Effector memory CD8-positive, alpha-beta T cell (primary cell): Measurements from ENCODE around the gene PLP2.

ENCODE experiments used
- ATAC-seq: fragments of 150-1000 bp; cut with Tn5 transposase; replicated peaks from 2 replicates; pipeline ENCODE4 v1.10.0; 2021; ENCODE audit warnings: mild to moderate bottlenecking, moderate library complexity
- DNase-seq, 3 experiments: peaks; one replicate each; pipeline ENCODE4 v3.0.0; 2021
- H3K27ac Mint-ChIP-seq, 2 donors: one replicate each; pipeline ENCODE4 v1.8.0; 2022; ENCODE audit warnings: mild to moderate bottlenecking in 2 of 2, mixed read lengths in 2 of 2, moderate library complexity in 2 of 2
- H3K27me3 Mint-ChIP-seq, 2 donors: one replicate each; pipeline ENCODE4 v1.8.0; 2022; ENCODE audit warnings: mixed read lengths in 2 of 2
- H3K36me3 Mint-ChIP-seq: one replicate; pipeline ENCODE4 v1.8.0; 2022; ENCODE audit warnings: mild to moderate bottlenecking, moderate library complexity, mixed read lengths; ENCODE audit not compliant: insufficient read depth
- H3K4me1 Mint-ChIP-seq, 2 donors: one replicate each; pipeline ENCODE4 v1.8.0; 2022; ENCODE audit warnings: low read depth in 2 of 2, mixed read lengths in 2 of 2
- H3K4me3 Mint-ChIP-seq, 2 donors: one replicate each; pipeline ENCODE4 v1.8.0; 2022; ENCODE audit warnings: mild to moderate bottlenecking in 2 of 2, mixed read lengths in 2 of 2, moderate library complexity in 2 of 2
- H3K9me3 Mint-ChIP-seq, 2 donors: one replicate each; pipeline ENCODE4 v1.8.0; 2022; ENCODE audit warnings: mixed read lengths in 2 of 2

The PLP2 gene

DNA sequence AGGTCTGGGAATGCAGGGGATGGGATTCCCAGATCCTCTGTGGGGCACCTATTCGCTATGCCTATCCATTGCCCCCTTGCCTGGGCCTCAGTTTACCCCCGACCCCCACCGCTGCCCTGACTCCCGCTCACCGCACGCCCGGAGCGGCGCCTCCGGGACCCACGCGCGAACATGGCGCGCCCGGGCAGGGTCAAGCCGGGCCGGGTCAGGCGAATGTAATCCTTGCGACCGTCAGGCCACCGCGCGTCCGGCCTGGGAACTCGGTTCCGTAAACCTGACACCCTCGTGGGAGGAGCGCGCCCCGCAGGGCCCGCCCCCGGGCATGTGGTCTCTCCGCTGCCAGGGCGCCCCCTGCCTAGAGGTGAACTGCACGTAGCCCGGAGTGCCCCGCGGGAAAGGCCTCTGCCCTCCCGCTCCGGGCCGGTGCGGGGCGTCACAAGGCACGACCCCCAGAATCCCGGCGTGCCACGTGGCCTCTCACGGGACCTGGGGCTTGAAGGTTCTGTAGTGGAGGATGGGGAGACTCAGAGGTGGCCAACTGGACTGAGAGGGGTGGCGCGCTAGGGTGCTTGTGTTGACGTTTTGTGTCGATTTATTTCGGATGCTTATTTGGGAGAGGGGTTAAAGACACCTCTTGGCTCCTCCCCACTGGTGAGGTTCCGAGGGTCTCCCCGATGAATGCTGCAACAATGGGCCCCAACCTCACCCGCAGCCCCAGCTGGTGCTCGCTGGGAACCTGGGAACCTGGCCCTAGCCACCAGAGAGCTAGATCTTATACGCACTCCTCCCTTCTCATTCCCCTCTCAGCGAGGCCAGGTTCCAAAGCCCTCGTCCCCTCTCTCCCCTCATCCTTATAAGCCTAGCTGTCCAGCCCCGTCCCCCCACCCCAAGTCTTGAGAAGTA, 14.7 kb downstream of the PLP2 start, which contains the start of gene PRICKLE3:
TSS of gene PRICKLE3 (minus strand) at position 249 of the 903 bp plus-strand sequence. CDS start at position 173, 76 bp downstream.
- peaks cover 12 to 22% of the 10 kb centered on the region in 2 donors for H3K4me1 Mint-ChIP-seq
- no peaks in the 10 kb centered on the region for H3K9me3 Mint-ChIP-seq
- peak within 1 kb of the TSS; percentile 77 to 81 for H3K4me3 Mint-ChIP-seq
- no peaks in the 10 kb centered on the region for H3K27me3 Mint-ChIP-seq
- ATAC-seq (peak; percentile 26), DNase-seq (peak; percentile 55 to 64 (median 57))
- H3K27ac Mint-ChIP-seq, result peak within 1 kb of the TSS; percentile 52 to 68
- peaks cover 17% of the 10 kb centered on the region for H3K36me3 Mint-ChIP-seq

DNA sequence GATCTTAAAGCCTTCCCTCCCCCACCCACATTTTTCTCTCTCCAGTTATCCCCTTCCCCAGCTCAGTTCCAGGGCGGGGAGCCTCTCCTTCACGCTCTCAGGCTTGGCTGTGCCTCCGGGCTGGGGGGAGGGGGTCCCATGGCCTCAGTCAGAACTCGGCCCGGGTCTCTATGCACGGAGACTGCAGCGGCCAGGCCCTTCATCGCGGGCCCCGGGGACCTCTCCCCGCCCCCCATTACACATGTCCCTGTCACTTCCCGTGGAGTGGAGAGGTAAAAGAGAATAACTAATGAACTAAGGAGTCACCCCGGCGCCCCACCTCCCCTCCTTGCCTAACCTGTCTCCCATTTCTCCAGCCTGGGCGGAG, 15.3 kb downstream of the PLP2 start:
- ATAC-seq, result no peak
- Mint-ChIP-seq H3K36me3 (peaks cover 17% of the 10 kb centered on the region), H3K27me3 (no peaks in the 10 kb centered on the region), H3K4me1 (peaks cover 12 to 23% of the 10 kb centered on the region in 2 donors), H3K9me3 (no peaks in the 10 kb centered on the region), H3K27ac (peak overlapping the region; percentile 52 to 68), H3K4me3 (peak overlapping the region; percentile 77 to 81)
- no peak for DNase-seq

DNA sequence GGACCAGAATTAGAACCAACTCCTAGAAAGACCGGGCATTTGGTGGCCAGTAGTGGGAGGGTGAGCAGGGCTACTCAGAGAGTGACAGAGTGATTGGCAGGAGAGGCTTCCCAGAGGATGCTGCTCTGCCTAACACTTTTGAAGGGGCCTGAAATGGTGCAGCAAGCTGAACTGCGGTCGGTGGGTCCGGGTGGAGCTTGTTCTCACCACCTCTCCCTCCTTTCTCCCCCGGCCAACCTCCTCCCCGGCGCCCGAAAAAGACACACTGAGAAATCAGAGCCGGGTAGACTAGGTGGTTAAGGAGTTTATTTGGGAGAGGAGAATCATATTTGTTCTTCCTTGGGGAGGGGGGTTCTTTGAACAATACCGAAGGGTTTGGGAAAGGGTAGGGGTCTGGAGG, 15.8 kb downstream of the PLP2 start:
- peaks cover 12 to 23% of the 10 kb centered on the region in 2 donors for H3K4me1 Mint-ChIP-seq
- H3K36me3 Mint-ChIP-seq, result peaks cover 12% of the 10 kb centered on the region
- H3K4me3 Mint-ChIP-seq, result peak overlapping the region in 1 of 2 donors; percentile 77
- DNase-seq, result no peak
- no peak for ATAC-seq
- no peaks in the 10 kb centered on the region for H3K27me3 Mint-ChIP-seq
- H3K9me3 Mint-ChIP-seq, result no peaks in the 10 kb centered on the region
- H3K27ac Mint-ChIP-seq, result no peak overlapping the region

DNA sequence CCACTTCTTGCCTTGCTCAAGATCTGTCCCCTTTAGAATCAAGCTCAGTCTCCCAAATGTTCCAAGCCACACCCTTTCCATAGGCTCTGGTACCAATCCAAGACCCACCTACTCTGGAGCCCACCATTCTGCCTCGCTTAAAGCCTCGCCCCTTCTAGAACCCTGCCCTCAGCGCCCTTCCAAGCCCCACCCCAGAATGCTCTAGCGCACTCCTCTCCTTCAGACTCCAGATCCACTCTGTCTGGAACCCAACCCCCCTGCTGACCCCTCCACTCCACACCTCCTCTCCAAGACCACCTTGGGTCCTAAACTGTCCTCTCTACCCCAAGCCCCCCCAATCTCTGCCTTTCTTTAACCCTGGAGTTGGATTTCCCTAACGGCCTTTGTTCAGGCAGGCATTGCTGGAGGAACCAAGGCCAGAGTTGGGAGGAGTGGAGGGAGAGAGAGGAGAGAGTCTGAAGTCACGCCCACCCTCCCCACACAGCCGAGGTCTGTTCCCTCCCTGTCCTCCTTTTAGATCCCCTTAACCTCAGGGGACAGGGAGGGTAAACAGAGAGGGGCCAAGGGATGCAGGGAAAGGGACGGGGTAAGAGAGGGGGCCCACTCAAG, 16.9 kb downstream of the PLP2 start:
- Mint-ChIP-seq H3K4me3 (no peak overlapping the region), H3K36me3 (peaks cover 10% of the 10 kb centered on the region), H3K9me3 (no peaks in the 10 kb centered on the region), H3K4me1 (peaks cover 14 to 30% of the 10 kb centered on the region in 2 donors), H3K27ac (peak overlapping the region in 1 of 2 donors; percentile 66), H3K27me3 (no peaks in the 10 kb centered on the region)
- ATAC-seq (no peak), DNase-seq (no peak)

DNA sequence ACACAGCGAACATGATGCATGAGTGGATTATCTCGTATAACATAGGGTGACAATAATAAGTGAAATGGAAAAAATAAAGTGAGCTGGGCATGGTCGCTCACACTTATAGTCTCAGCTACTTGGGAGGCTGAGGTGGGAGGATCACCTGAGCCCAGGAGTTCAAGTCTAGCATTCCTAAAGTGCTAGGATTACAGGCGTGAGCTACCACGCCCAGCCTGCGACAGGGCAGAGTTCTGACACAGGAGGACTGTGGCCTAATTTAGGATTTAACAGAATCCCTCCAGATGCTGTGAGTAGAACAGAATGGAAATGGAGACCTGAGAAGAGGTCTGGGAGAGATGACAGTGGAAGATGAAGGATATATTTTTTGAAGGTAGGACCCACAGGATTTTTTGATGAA, 17.9 kb downstream of the PLP2 start:
- no peaks in the 10 kb centered on the region for H3K27me3 Mint-ChIP-seq
- DNase-seq (no peak), ATAC-seq (no peak)
- no peaks in the 10 kb centered on the region for H3K9me3 Mint-ChIP-seq
- peak overlapping the region in 1 of 2 donors; percentile 28 for H3K4me3 Mint-ChIP-seq
- peaks cover 10% of the 10 kb centered on the region for H3K36me3 Mint-ChIP-seq
- peaks cover 16 to 28% of the 10 kb centered on the region in 2 donors for H3K4me1 Mint-ChIP-seq
- no peak overlapping the region for H3K27ac Mint-ChIP-seq

DNA sequence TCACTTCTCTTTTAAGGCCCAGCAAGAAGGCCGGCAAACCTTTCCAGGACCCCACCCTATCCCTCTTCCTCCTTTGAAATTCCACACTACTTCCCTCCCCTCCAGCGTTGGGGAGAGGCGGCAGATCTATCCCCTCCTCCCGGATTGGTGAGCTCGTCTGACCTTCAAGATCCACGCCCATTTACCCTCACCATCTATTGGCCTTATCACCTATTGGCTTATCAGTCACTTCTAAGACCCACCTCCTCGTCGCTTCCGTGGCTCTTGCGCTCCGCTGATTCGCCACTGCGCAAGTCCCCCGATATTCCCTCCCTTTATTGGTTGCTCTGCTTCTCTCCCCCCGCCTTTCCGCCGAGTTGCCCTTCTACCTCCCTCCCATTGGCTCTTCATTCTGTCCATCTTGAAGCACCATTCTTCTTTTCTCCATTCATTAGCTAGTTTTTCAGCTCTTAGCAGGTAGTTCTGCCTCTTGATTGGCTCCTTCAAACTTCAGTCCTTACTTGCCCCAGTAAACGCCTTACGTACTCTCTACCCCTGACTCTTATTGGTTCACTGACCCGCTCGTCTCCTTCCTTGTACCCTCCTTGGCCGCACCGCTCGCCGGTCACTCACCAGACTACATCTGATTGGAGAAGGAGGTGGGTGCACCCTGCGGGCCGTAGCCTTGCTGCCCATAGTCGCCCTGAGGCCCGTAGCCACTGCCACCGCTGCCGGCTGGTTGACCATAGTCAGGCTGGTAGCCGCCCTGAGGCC, 19.3 kb downstream of the PLP2 start:
- peak overlapping the region; percentile 70 to 87 for H3K27ac Mint-ChIP-seq
- H3K9me3 Mint-ChIP-seq, result no peaks in the 10 kb centered on the region

DNA sequence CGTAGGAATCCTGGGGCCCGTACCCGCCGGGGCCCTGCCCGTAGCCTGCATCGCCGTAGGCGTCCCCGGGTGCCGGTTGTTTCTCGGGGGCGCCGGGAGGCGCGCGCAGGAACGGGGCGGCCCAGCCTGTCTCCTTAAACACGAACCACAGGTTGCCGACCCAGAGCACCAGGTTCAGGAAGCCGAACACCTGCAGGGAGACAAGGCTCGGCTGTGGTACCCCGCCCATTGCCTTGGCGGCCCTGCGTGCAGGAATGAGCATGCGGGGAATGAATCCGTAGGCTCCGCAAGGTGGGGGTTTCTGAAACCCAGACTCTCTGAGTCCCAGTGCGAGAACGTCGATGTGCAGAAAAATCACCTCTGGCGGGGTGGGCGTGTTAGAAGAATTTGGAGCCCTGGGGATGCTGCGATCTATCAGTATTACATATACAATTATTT, 19.9 kb downstream of the PLP2 start:
- Mint-ChIP-seq H3K4me3 (peak overlapping the region; percentile 85 to 88), H3K36me3 (peaks cover 10% of the 10 kb centered on the region), H3K4me1 (peaks cover 10 to 20% of the 10 kb centered on the region in 2 donors), H3K27me3 (no peaks in the 10 kb centered on the region), H3K9me3 (no peaks in the 10 kb centered on the region), H3K27ac (peak overlapping the region; percentile 70 to 87)
- DNase-seq (no peak), ATAC-seq (peak; percentile 14)

More for the DNA sequence above, 19.3 kb downstream of the PLP2 start:
- peaks cover 10 to 22% of the 10 kb centered on the region in 2 donors for H3K4me1 Mint-ChIP-seq
- H3K36me3 Mint-ChIP-seq, result peaks cover 10% of the 10 kb centered on the region
- peak overlapping the region; percentile 85 to 88 for H3K4me3 Mint-ChIP-seq
- DNase-seq, result peak; percentile 76 to 77 (median 76)
- ATAC-seq, result peak; percentile 84
- H3K27me3 Mint-ChIP-seq, result no peaks in the 10 kb centered on the region

DNA sequence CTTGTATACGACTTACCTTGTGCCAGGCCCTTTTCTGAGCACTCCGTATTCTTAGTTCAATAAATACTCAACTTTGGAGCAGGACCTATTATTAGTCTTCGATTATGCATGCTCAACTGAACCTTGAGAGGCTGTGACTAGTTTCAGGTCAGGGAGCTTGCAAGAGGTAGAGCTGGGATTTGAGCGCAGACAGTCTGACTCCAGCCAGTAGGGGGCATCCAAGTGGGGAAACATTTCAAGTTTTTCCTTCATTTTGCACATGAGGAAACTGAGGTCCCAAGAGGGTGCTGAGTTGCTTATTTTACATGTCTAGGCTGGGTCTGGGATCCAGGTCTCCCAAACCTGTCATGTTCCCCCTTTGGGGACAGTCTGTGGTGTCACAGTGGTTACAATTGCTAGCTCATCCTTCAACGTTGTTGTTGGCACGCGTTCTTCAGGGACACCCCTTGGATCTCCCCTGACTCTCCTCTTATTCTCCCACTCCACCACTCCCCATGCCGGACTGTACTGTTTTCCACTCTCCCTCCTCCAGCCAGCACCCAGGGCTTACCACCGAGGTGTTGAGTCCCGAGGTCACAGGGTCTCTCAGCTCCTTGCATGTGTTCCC, 21.1 kb downstream of the PLP2 start:
- no peak overlapping the region for H3K27ac Mint-ChIP-seq
- peaks cover 10 to 20% of the 10 kb centered on the region in 2 donors for H3K4me1 Mint-ChIP-seq
- H3K9me3 Mint-ChIP-seq, result no peaks in the 10 kb centered on the region
- DNase-seq, result no peak
- no peak for ATAC-seq
- H3K27me3 Mint-ChIP-seq, result no peaks in the 10 kb centered on the region
- peaks cover 10% of the 10 kb centered on the region for H3K36me3 Mint-ChIP-seq
- H3K4me3 Mint-ChIP-seq, result peak overlapping the region; percentile 33

DNA sequence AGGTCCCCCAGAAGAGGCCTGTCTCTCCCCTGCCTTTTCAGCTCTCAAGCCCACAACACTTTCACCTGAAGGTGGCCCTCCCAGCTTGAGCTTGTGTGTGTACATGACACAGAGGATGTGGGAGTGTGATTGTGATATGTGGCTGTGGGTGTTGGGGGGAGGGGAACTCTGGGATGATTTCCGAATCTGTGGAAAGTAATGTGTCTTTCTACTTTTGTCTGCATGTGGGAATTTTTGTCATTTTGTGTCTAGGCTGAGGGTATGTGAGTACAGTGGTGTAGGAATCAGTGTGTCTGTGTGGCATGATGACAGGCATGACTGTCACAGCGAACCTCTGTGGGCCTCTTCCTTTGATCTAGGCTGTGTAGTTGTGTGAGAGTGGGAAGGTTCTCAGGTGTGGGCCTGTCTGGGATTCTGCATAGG, 21.9 kb downstream of the PLP2 start:
- Mint-ChIP-seq H3K4me3 (no peak overlapping the region), H3K27me3 (no peaks in the 10 kb centered on the region), H3K27ac (no peak overlapping the region), H3K4me1 (peaks cover 16 to 22% of the 10 kb centered on the region in 2 donors), H3K9me3 (no peaks in the 10 kb centered on the region), H3K36me3 (peaks cover 9% of the 10 kb centered on the region)
- DNase-seq, result no peak
- no peak for ATAC-seq

DNA sequence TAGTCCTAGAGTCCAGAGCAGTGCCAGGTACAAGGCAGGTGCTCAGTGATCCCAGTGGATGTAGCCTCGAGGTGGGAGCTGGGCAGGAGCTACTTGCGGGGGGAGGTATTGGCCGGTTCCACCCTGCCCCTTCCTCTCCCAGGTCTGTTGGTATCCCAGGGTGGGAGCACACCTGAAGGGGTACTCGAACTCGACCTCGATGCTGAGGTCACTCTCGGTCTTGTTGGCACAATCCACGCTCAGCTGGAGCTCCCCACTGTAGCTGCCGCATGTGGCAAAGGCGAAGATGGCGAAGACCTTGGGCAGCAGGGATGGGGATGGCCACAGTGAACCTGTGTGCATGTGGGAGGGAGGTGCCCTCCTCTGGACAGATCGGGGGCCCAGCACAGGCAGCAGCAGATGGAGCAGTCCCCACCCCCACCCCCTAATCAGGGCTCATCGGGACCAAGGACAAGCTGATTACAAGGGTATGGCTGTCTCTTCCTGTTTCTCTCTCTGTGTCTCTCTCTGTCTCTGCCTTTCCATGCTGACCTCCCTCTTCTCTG, 25.9 kb downstream of the PLP2 start:
- no peak overlapping the region for H3K27ac Mint-ChIP-seq
- H3K36me3 Mint-ChIP-seq, result no peaks in the 10 kb centered on the region
- H3K4me3 Mint-ChIP-seq, result no peak overlapping the region
- ATAC-seq (no peak), DNase-seq (no peak)
- H3K4me1 Mint-ChIP-seq, result peaks cover 11 to 14% of the 10 kb centered on the region in 2 donors
- H3K27me3 Mint-ChIP-seq, result no peaks in the 10 kb centered on the region
- no peaks in the 10 kb centered on the region for H3K9me3 Mint-ChIP-seq

DNA sequence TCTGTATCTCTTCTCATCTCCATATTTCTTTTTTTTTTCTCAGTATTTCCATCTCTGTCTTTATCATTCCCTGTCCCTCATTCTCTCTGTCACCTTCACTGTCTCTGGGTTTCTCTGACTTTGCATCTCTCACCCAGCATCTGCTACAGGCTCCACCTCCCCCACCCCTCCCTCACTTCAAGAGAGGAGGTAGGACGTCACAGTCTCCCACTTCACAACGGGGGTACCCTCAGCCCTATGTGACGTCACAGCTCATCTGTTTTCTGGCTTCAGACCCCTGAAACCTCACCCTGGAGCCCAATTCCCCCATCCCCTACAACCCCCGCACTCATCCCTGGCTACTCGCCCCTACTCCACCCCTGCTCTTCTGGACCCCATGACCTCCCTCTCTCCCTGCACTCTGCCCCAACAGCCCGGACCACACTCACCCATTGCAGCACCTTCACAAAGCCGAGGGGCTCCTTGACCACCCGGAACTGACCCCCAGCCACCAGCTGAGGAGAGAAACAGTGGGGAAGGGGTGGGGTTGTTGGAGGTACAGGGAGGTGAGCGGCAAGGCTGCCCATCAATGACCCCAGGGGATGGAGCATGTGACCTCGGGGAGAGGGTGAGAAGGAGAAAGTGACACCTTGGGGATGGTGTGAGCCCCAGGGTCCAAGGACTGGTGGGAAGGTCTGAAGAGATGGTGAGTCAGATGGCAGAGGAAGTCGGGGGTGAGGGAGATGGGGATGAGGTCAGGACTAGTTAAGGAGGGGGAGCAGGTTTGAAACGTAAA, 27.0 kb downstream of the PLP2 start:
- no peak for ATAC-seq
- no peaks in the 10 kb centered on the region for H3K27me3 Mint-ChIP-seq
- no peak for DNase-seq
- H3K9me3 Mint-ChIP-seq, result no peaks in the 10 kb centered on the region
- H3K27ac Mint-ChIP-seq, result peak overlapping the region in 1 of 2 donors; percentile 16
- peak overlapping the region; percentile 19 to 42 for H3K4me3 Mint-ChIP-seq
- peaks cover 3 to 11% of the 10 kb centered on the region in 2 donors for H3K4me1 Mint-ChIP-seq
- no peaks in the 10 kb centered on the region for H3K36me3 Mint-ChIP-seq

DNA sequence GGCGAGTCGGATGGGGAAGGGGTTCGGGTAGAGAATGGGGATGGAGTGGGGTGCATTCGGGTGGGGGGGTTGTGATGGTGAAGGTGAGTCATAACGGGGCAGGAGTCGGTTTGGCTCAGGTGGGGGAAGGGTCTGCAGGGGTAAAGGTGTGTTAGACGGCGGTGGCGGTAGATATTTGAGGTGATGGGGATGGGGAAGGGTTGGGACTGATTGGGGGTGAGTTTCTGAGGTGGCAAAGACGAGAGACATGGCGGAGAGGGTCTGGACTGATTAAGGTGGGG, 27.6 kb downstream of the PLP2 start:
- H3K9me3 Mint-ChIP-seq, result no peaks in the 10 kb centered on the region
- peaks cover 2 to 10% of the 10 kb centered on the region in 2 donors for H3K4me1 Mint-ChIP-seq
- H3K36me3 Mint-ChIP-seq, result no peaks in the 10 kb centered on the region
- peak overlapping the region; percentile 19 to 42 for H3K4me3 Mint-ChIP-seq
- DNase-seq (no peak), ATAC-seq (no peak)
- no peak overlapping the region for H3K27ac Mint-ChIP-seq
- no peaks in the 10 kb centered on the region for H3K27me3 Mint-ChIP-seq
